Pericardium fibroblast (primary cell): Measurements from ENCODE around the gene CHP1. TPM values are rescaled to one million over a fixed set of nuclear protein-coding genes. Genes with fewer than 3 reads are reported as not detected.

Source experiments
- total RNA-seq: library from RNA; depleted of rRNA; stranded (reverse); fragments of >200 nt; gene quantifications from 2 replicates; pipeline ENCODE4 v1.2.3, GENCODE V29; 2015

The CHP1 gene
- 130 and 135 TPM in 2 replicates for total RNA-seq

GRCh38 chr15:41230650-41231421 is at the start of gene CHP1, which contains the start of gene EXD1:
CHP1 (plus strand) TSS chr15:41231268; CDS start chr15:41231383, 115 bp downstream.
EXD1 (minus strand) TSS chr15:41230757; CDS start chr15:41226575, 4,182 bp downstream.

Other genes starting within 250 kb of the CHP1 start
- 23.8 and 28.7 TPM in 2 replicates for gene INO80, start 115.0 kb upstream of the CHP1 start, total RNA-seq
- gene EXD1, start 511 bp upstream of the CHP1 start, total RNA-seq = not detected in 2 replicates
- 0.58 TPM in 1 of 2 replicates, not detected in the other for gene OIP5, start 101.3 kb downstream of the CHP1 start, total RNA-seq
- 10.1 and 10.9 TPM in 2 replicates for gene NUSAP1, start 101.6 kb downstream of the CHP1 start, total RNA-seq
- gene NDUFAF1, start 171.2 kb downstream of the CHP1 start, total RNA-seq = 9.9 and 27.1 TPM in 2 replicates
- 12.9 and 28.1 TPM in 2 replicates for gene RTF1, start 185.8 kb downstream of the CHP1 start, total RNA-seq